SK-N-SH (cell line): ENCODE measurements around the gene ANXA9. TPM values are rescaled to one million over a fixed set of nuclear protein-coding genes. Genes with fewer than 3 reads are reported as not detected.

ENCODE experiments used
- CTCF ChIA-PET: fragments of 300-600, 350-600 bp; formaldehyde crosslinking; extraction: SDS; loops from one replicate; lab custom pipeline; 2021; lab: Yijun Ruan, JAX
- POLR2A ChIA-PET: fragments of 350-600 bp; sonication (Branson Sonifier 250); formaldehyde crosslinking; extraction: SDS; loops from one replicate; lab custom pipeline; 2020; ENCODE audit warnings: antibody characterized with exemption, inconsistent platforms; lab: Yijun Ruan, JAX
- DNase-seq: peaks from one replicate; pipeline ENCODE4 v3.0.0; 2012
- H2AFZ ChIP-seq: fragments of 200-600 bp; sonication (generic); 2 replicates; pipeline ENCODE4 v1.8.1; 2016; ENCODE audit warnings: antibody characterized with exemption, mild to moderate bottlenecking, low read depth
- H3F3A ChIP-seq: fragments of 200-600 bp; sonication (generic); replicated peaks from 2 replicates; pipeline ENCODE3; 2016; ENCODE audit warnings: antibody characterized with exemption, mild to moderate bottlenecking; ENCODE audit not compliant: insufficient read depth
- H3K27ac ChIP-seq, 2 experiments: fragments of 200-500 bp in 1 of 2; fragments of 200-600 bp in 1 of 2; sonication (Bioruptor generic) in 1 of 2; sonication (generic), shearing (Covaris generic) in 1 of 2; 2 replicates each; pipeline versions ENCODE4 v1.5.1 to v1.6.1; 2014 to 2016; ENCODE audit warnings: low read depth in 2 of 2, inconsistent platforms in 1 of 2, low read length in 1 of 2, mild to moderate bottlenecking in 1 of 2, mixed read lengths in 1 of 2
- H3K27me3 ChIP-seq: fragments of 200-600 bp; sonication (generic), shearing (Covaris generic); 2 replicates; pipeline ENCODE4 v1.6.1; 2016; ENCODE audit warnings: mixed run types; ENCODE audit not compliant: insufficient read depth
- H3K36me3 ChIP-seq, 2 experiments: fragments of 200-500 bp in 1 of 2; fragments of 200-600 bp in 1 of 2; sonication (Bioruptor generic) in 1 of 2; sonication (generic) in 1 of 2; replicated peaks in 1 of 2; 2 replicates each; pipeline versions ENCODE3 to v1.5.1; 2014 to 2016; ENCODE audit warnings: low read length in 1 of 2, mild to moderate bottlenecking in 1 of 2; ENCODE audit not compliant: insufficient read depth in 2 of 2, control insufficient read depth in 1 of 2
- H3K4me1 ChIP-seq, 2 experiments: fragments of 200-500 bp in 1 of 2; fragments of 200-600 bp in 1 of 2; sonication (Bioruptor generic) in 1 of 2; sonication (generic), shearing (Covaris generic) in 1 of 2; 2 replicates each; pipeline versions ENCODE4 v1.5.1 to v1.6.1; 2014 to 2016; ENCODE audit warnings: low read depth in 1 of 2, low read length in 1 of 2, mixed run types in 1 of 2; ENCODE audit not compliant: insufficient read depth in 2 of 2, control insufficient read depth in 1 of 2
- H3K4me2 ChIP-seq: fragments of 200-600 bp; sonication (generic), shearing (Covaris generic); 2 replicates; pipeline ENCODE4 v1.6.1; 2017; ENCODE audit warnings: mixed run types
- H3K4me3 ChIP-seq, 2 experiments: fragments of 200-500 bp in 1 of 2; fragments of 200-600 bp in 1 of 2; sonication (Bioruptor generic) in 1 of 2; sonication (generic), shearing (Covaris generic) in 1 of 2; 2 replicates each; pipeline versions ENCODE4 v1.5.1 to v1.8.1; 2014 to 2016; ENCODE audit warnings: low read depth in 2 of 2, inconsistent platforms in 1 of 2, low read length in 1 of 2, mild to moderate bottlenecking in 1 of 2, mixed read lengths in 1 of 2, moderate library complexity in 1 of 2
- H3K79me2 ChIP-seq: fragments of 200-600 bp; sonication (generic); 2 replicates; pipeline ENCODE4 v1.8.1; 2017; ENCODE audit warnings: mild to moderate bottlenecking; ENCODE audit not compliant: insufficient read depth
- H3K9ac ChIP-seq: fragments of 200-600 bp; sonication (generic); 2 replicates; pipeline ENCODE4 v1.6.1; 2017; ENCODE audit warnings: mixed run types
- H3K9me2 ChIP-seq: fragments of 200-600 bp; sonication (generic); 2 replicates; pipeline ENCODE4 v1.6.1; 2017; ENCODE audit warnings: mixed run types
- H3K9me3 ChIP-seq: fragments of 200-600 bp; sonication (generic); 2 replicates; pipeline ENCODE4 v1.6.1; 2017; ENCODE audit warnings: mixed run types, mild to moderate bottlenecking, moderate library complexity
- H4K20me1 ChIP-seq: fragments of 200-600 bp; sonication (generic); 2 replicates; pipeline ENCODE4 v1.6.1; 2017; ENCODE audit warnings: mild to moderate bottlenecking, mixed run types; ENCODE audit not compliant: insufficient read depth
- CHD2 ChIP-seq: fragments of 150-350 bp; IDR thresholded peaks from 2 replicates; pipeline ENCODE4 v1.6.1; 2018; ENCODE audit warnings: low read length; ENCODE audit not compliant: partially characterized antibody
- CTCF ChIP-seq: fragments of 200-600 bp; sonication (generic); IDR thresholded peaks from 2 replicates; pipeline ENCODE4 v1.6.1; 2017; ENCODE audit warnings: antibody characterized with exemption, mild to moderate bottlenecking, moderate library complexity
- ELF1 ChIP-seq: IDR thresholded peaks from 2 replicates; pipeline ENCODE4 v1.4.0; 2012
- EP300 ChIP-seq, 2 experiments: IDR thresholded peaks; 2 replicates each; pipeline versions ENCODE4 v1.4.0 to v1.6.1; 2012; ENCODE audit warnings: borderline replicate concordance in 1 of 2, low read depth in 1 of 2, low read length in 1 of 2
- EZH2phosphoT487 ChIP-seq: fragments of 200-600 bp; sonication (generic); IDR thresholded peaks from 2 replicates; pipeline ENCODE4 v1.6.1; 2017; ENCODE audit warnings: low read depth, mixed run types, mild to moderate bottlenecking, antibody characterized with exemption, moderate library complexity, borderline replicate concordance
- FOXJ3 ChIP-seq: sonication (generic); formaldehyde crosslinking; IDR thresholded peaks from 2 replicates; pipeline ENCODE4 v1.5.1; 2020; ENCODE audit warnings: mild to moderate bottlenecking, missing genetic modification reagents
- FOXM1 ChIP-seq: IDR thresholded peaks from 2 replicates; pipeline ENCODE4 v1.4.0; 2012; ENCODE audit warnings: low read depth, mild to moderate bottlenecking
- JUND ChIP-seq: IDR thresholded peaks from 2 replicates; pipeline ENCODE4 v1.4.0; 2012
- RXRA ChIP-seq: IDR thresholded peaks from 2 replicates; pipeline ENCODE4 v1.4.0; 2012; ENCODE audit warnings: low read depth, mild to moderate bottlenecking, borderline replicate concordance
- TCF12 ChIP-seq: IDR thresholded peaks from 2 replicates; pipeline ENCODE4 v1.4.0; 2012
- TEAD4 ChIP-seq: IDR thresholded peaks from 2 replicates; pipeline ENCODE4 v1.4.0; 2012; ENCODE audit warnings: mild to moderate bottlenecking, borderline replicate concordance; ENCODE audit not compliant: insufficient read depth
- USF1 ChIP-seq: IDR thresholded peaks from 2 replicates; pipeline ENCODE4 v1.4.0; 2012; ENCODE audit warnings: low read depth, borderline replicate concordance
- WGBS: methylation state at CpG from one replicate; pipeline ENCODE4 v1.1.6; 2017; ENCODE audit warnings: low lambda C conversion rate; 5-methylcytosine and 5-hydroxymethylcytosine counted together
- polyA plus RNA-seq, 3 experiments: library from polyadenylated mRNA; depleted of rRNA; stranded (reverse); fragments of >200 nt; gene quantifications; 2 replicates each; pipeline ENCODE4 v1.2.3, GENCODE V29; 2012

ANXA9 gene
- polyA plus RNA-seq, 1 of the 3 experiments (the other 2 are of a cell fraction) = 0.07 TPM

GRCh38 chr1:150966011-150966410 is 16.1 kb upstream of the ANXA9 start:
- Histone ChIP-seq H3K36me3 (peaks cover 64 to 69% of the 10 kb centered on the region in 2 experiments), H4K20me1 (peaks cover 27% of the 10 kb centered on the region), H3K9ac (no peak overlapping the region), H3K4me3 (no peak overlapping the region), H3K27me3 (no peaks in the 10 kb centered on the region), H3K4me1 (peaks cover 0 to 5% of the 10 kb centered on the region in 2 experiments; a peak in 1 of 4 replicates), H3K4me2 (no peak overlapping the region), H3F3A (peaks cover 20% of the 10 kb centered on the region), H3K9me2 (no peaks in the 10 kb centered on the region), H2AFZ (no peak overlapping the region), H3K79me2 (peaks cover 39% of the 10 kb centered on the region), H3K9me3 (no peaks in the 10 kb centered on the region), H3K27ac (no peak overlapping the region)
- POLR2A ChIA-PET = interaction anchor here (0.6 to 1.4 kb wide), 3 partner anchors 9 to 40 kb away, joined by 3 to 4 read pairs (median 3); partner anchors contain the start of gene CERS2
- CTCF ChIA-PET = interaction anchor here (1.1 to 1.2 kb wide), 3 partner anchors 17 to 30 kb away, joined by 3 to 5 read pairs (median 3); no protein-coding TSS in a partner anchor
- no peak for DNase-seq
- WGBS = 77% methylated on average over 6 of the region's 6 CpGs
- TF ChIP-seq EP300 (IDR thresholded peaks at IDR 0.05; ENCODE audit: borderline replicate concordance in 1 of 2, low read depth in 1 of 2, low read length in 1 of 2) = no peak
- TF ChIP-seq JUND = no peak

- POLR2A ChIA-PET = no interaction called here
- H3K4me2 ChIP-seq = no peak overlapping the region
- peaks cover 58% of the 10 kb centered on the region for H3K79me2 ChIP-seq
- H3K4me1 ChIP-seq = peaks cover 18 to 24% of the 10 kb centered on the region in 2 experiments
- peaks cover 49 to 60% of the 10 kb centered on the region in 2 experiments for H3K36me3 ChIP-seq
- H4K20me1 ChIP-seq = peaks cover 46% of the 10 kb centered on the region
- DNase-seq = no peak
- 94% methylated on average over 13 of the region's 13 CpGs for WGBS
- no peak overlapping the region for H3K4me3 ChIP-seq
- H3K9me3 ChIP-seq = no peaks in the 10 kb centered on the region
- H2AFZ ChIP-seq = no peak overlapping the region
- H3K9me2 ChIP-seq = no peaks in the 10 kb centered on the region
- CTCF ChIA-PET = interaction anchor here (1.2 to 1.8 kb wide), 2 partner anchors 12 to 13 kb away, joined by 3 to 6 read pairs; no protein-coding TSS in a partner anchor
- H3F3A ChIP-seq = peaks cover 20% of the 10 kb centered on the region
- no peaks in the 10 kb centered on the region for H3K27me3 ChIP-seq
- H3K9ac ChIP-seq = no peak overlapping the region
- no peak for TF ChIP-seq ELF1
- no peak for TF ChIP-seq JUND
- no peak for TF ChIP-seq EZH2phosphoT487
- no peak for TF ChIP-seq TCF12
- no peak overlapping the region for H3K27ac ChIP-seq
These were observed 14.2 kb upstream of the ANXA9 start for GRCh38 chr1:150967936-150968335.

GRCh38 chr1:150968491-150968890 is 13.6 kb upstream of the ANXA9 start:
- peaks cover 20% of the 10 kb centered on the region for H3F3A ChIP-seq
- no peaks in the 10 kb centered on the region for H3K9me3 ChIP-seq
- no peak overlapping the region for H3K4me2 ChIP-seq
- TF ChIP-seq FOXM1 (no peak), CHD2 (no peak), RXRA (no peak), CTCF (no peak), EP300 (IDR thresholded peaks at IDR 0.05; ENCODE audit: borderline replicate concordance in 1 of 2, low read depth in 1 of 2, low read length in 1 of 2) (no peak), USF1 (no peak), TEAD4 (no peak), FOXJ3 (no peak)
- H3K9me2 ChIP-seq = no peaks in the 10 kb centered on the region
- peaks cover 21 to 30% of the 10 kb centered on the region in 2 experiments for H3K4me1 ChIP-seq
- no peaks in the 10 kb centered on the region for H3K27me3 ChIP-seq
- ChIA-PET POLR2A (no interaction called here), CTCF (interaction anchor here (1.8 kb wide), 1 partner anchor 12 kb away, joined by 6 read pairs; no protein-coding TSS in a partner anchor)
- H3K9ac ChIP-seq = no peak overlapping the region
- WGBS = 95% methylated on average over 4 of the region's 4 CpGs
- H3K27ac ChIP-seq = no peak overlapping the region
- peaks cover 51% of the 10 kb centered on the region for H4K20me1 ChIP-seq
- no peak for DNase-seq
- H3K36me3 ChIP-seq = peaks cover 46 to 55% of the 10 kb centered on the region in 2 experiments
- no peak overlapping the region for H2AFZ ChIP-seq
- peaks cover 64% of the 10 kb centered on the region for H3K79me2 ChIP-seq
- no peak overlapping the region for H3K4me3 ChIP-seq
